ENCODE data around the gene WFDC1. TPM values are rescaled to one million over a fixed set of nuclear protein-coding genes. Genes with fewer than 3 reads are reported as not detected.

Gene WFDC1
- total and polyA plus RNA-seq, 10 of the 15 experiments (the other 5 are each of a cell fraction or from before 2014, with no cell fraction given) = not detected

DNA sequence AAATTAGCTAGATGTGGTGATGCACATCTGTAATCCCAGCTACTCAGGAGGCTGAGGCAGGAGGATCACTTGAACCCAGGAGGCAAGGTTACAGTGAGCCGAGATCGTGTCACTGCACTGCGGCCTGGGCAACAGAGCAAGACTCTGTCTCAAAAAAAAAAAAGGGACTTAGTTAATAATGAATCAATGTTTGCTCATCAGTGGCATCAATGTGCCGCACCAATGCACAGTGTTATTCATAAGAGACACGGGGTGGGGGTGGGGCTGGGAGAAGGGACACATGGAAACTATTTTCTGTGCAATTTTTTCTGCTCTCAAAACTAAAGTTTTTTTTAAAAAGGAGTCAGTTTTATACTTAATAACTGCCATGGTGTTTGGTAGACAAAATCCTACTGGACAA, 66.9 kb downstream of the WFDC1 start:
- TF ChIP-seq MTA2 (IDR thresholded peaks at IDR 0.05; ENCODE audit: low read depth) (no peak), CREM (IDR thresholded peaks at IDR 0.05; ENCODE audit: low read depth) (no peak)
- CTCF ChIA-PET = no interaction called here
- POLR2A ChIA-PET = no interaction called here
- DNase-seq (ENCODE audit: low read depth, low spot score) = no peak
- Histone ChIP-seq H3K27ac (ENCODE audit: control insufficient read depth, insufficient read depth) (no peak overlapping the region), H3K4me3 (no peak overlapping the region), H3K9me3 (replicated peaks; ENCODE audit: control insufficient read depth, insufficient read depth, low read length) (no peaks in the 10 kb centered on the region; the same call in 2 of the 3 replicates), H3K36me3 (ENCODE audit: control insufficient read depth in 2 of 2, insufficient read depth in 2 of 2, low read length in 1 of 2) (no peaks in the 10 kb centered on the region), H3K9ac (ENCODE audit: control insufficient read depth, insufficient read depth, low read length) (no peak overlapping the region), H3K4me2 (ENCODE audit: control insufficient read depth, insufficient read depth) (no peak overlapping the region), H3K4me1 (ENCODE audit: control insufficient read depth, insufficient read depth, low read length) (no peaks in the 10 kb centered on the region), H2AFZ (ENCODE audit: control insufficient read depth, low read depth, low read length) (no peak overlapping the region), H3K79me2 (ENCODE audit: control insufficient read depth, insufficient read depth, low read length) (no peaks in the 10 kb centered on the region), H3K27me3 (replicated peaks in 1 of 2; ENCODE audit: control insufficient read depth in 2 of 2, insufficient read depth in 2 of 2, low read length in 1 of 2) (no peaks in the 10 kb centered on the region; a peak in 1 of 4 replicates), H4K20me1 (ENCODE audit: control insufficient read depth, insufficient read depth) (no peaks in the 10 kb centered on the region)
- RAD21 ChIA-PET (ENCODE audit: unreplicated experiment) = no interaction called here
- in situ Hi-C loops (cut with MboI) (no loop called here), intact Hi-C loops (cut with micrococcal nuclease; ENCODE audit: unreplicated experiment) (no loop called here)
- SMC1A ChIA-PET (ENCODE audit: uncharacterized antibody, unreplicated experiment) = no interaction called here
- no peak for FAIRE-seq
- 35% methylated on average over 5 of the region's 5 CpGs for WGBS (ENCODE audit: insufficient coverage, insufficient replicate concordance, low lambda C conversion rate, missing lambda C conversion rate)
- no peak for ATAC-seq
- no TSS peak for BruUV-seq (replicated peaks)

DNA sequence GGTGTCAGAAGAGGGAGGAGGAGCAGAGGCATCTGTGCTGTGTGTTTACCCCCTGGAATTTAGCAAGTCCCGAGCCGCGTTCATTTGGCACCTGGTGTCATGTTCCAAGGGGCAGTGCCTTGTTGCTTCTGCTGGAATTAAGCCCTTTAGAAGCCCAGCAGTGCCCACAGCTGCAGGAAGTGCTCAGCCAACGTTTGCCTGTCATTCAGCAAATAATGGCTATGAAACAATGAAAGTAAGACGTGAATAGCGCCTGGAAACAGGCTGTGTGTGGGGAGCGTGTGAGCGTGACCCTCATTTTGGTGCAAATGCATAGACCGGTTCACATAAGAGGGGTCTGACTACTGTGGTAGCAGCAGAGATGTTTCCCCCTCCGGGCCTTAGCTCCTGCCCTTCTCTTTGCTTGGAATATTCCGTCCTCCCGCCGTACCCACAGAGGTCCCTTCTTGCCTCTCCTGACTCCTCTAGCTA, 67.8 kb downstream of the WFDC1 start:
- DNase-seq (ENCODE audit: low read depth, low spot score) (no peak), ATAC-seq (no peak), FAIRE-seq (no peak)
- H3K4me3 ChIP-seq = no peak overlapping the region
- H3K4me1 ChIP-seq (ENCODE audit: control insufficient read depth, insufficient read depth, low read length) = no peaks in the 10 kb centered on the region
- WGBS (ENCODE audit: insufficient coverage, insufficient replicate concordance, low lambda C conversion rate, missing lambda C conversion rate) = 43% methylated on average over 13 of the region's 13 CpGs
- CTCF ChIA-PET = no interaction called here
- in situ Hi-C loops (cut with MboI) = no loop called here
- POLR2A ChIA-PET = interaction anchor here (0.5 kb wide), 1 partner anchor 395 kb away, joined by 3 read pairs; no protein-coding TSS in a partner anchor
- H3K4me2 ChIP-seq (ENCODE audit: control insufficient read depth, insufficient read depth) = no peak overlapping the region
- H3K9ac ChIP-seq (ENCODE audit: control insufficient read depth, insufficient read depth, low read length) = no peak overlapping the region
- SMC1A ChIA-PET (ENCODE audit: uncharacterized antibody, unreplicated experiment) = no interaction called here
- no peaks in the 10 kb centered on the region for H4K20me1 ChIP-seq (ENCODE audit: control insufficient read depth, insufficient read depth)
- intact Hi-C loops (cut with micrococcal nuclease; ENCODE audit: unreplicated experiment) = no loop called here
- H3K36me3 ChIP-seq (ENCODE audit: control insufficient read depth in 2 of 2, insufficient read depth in 2 of 2, low read length in 1 of 2) = no peaks in the 10 kb centered on the region
- no peaks in the 10 kb centered on the region for H3K79me2 ChIP-seq (ENCODE audit: control insufficient read depth, insufficient read depth, low read length)
- no peaks in the 10 kb centered on the region; the same call in 2 of the 3 replicates for H3K9me3 ChIP-seq (replicated peaks; ENCODE audit: control insufficient read depth, insufficient read depth, low read length)
- RAD21 ChIA-PET (ENCODE audit: unreplicated experiment) = no interaction called here
- BruUV-seq (replicated peaks) = no TSS peak
- H3K27ac ChIP-seq (ENCODE audit: control insufficient read depth, insufficient read depth) = no peak overlapping the region
- H2AFZ ChIP-seq (ENCODE audit: control insufficient read depth, low read depth, low read length) = no peak overlapping the region
- H3K27me3 ChIP-seq (replicated peaks in 1 of 2; ENCODE audit: control insufficient read depth in 2 of 2, insufficient read depth in 2 of 2, low read length in 1 of 2) = peaks cover 0 to 4% of the 10 kb centered on the region in 2 experiments; a peak in 1 of 4 replicates
- TF ChIP-seq, protein P1, sequence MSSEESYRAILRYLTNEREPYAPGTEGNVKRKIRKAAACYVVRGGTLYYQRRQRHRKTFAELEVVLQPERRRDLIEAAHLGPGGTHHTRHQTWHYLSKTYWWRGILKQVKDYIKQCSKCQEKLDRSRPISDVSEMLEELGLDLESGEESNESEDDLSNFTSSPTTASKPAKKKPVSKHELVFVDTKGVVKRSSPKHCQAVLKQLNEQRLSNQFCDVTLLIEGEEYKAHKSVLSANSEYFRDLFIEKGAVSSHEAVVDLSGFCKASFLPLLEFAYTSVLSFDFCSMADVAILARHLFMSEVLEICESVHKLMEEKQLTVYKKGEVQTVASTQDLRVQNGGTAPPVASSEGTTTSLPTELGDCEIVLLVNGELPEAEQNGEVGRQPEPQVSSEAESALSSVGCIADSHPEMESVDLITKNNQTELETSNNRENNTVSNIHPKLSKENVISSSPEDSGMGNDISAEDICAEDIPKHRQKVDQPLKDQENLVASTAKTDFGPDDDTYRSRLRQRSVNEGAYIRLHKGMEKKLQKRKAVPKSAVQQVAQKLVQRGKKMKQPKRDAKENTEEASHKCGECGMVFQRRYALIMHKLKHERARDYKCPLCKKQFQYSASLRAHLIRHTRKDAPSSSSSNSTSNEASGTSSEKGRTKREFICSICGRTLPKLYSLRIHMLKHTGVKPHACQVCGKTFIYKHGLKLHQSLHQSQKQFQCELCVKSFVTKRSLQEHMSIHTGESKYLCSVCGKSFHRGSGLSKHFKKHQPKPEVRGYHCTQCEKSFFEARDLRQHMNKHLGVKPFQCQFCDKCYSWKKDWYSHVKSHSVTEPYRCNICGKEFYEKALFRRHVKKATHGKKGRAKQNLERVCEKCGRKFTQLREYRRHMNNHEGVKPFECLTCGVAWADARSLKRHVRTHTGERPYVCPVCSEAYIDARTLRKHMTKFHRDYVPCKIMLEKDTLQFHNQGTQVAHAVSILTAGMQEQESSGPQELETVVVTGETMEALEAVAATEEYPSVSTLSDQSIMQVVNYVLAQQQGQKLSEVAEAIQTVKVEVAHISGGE (CRISPR knock-in tag; IDR thresholded peaks at IDR 0.05) = no peak
- TF ChIP-seq NR2C2 (IDR thresholded peaks at IDR 0.05; ENCODE audit: borderline replicate concordance, control insufficient read depth, insufficient read length, low read depth) (no peak), SREBF1 (IDR thresholded peaks at IDR 0.05; ENCODE audit: low read length) (no peak), POLR2A (IDR thresholded peaks at IDR 0.05; ENCODE audit: low read depth, low read length) (no peak), FOXM1 (IDR thresholded peaks at IDR 0.05; ENCODE audit: low read depth, low read length) (no peak), ZNF274 (IDR thresholded peaks at IDR 0.05; ENCODE audit: insufficient read depth, insufficient read length) (no peak), JUND (IDR thresholded peaks at IDR 0.05; ENCODE audit: low read depth, low read length) (no peak), CBX3 (IDR thresholded peaks at IDR 0.05; ENCODE audit: borderline replicate concordance, low read depth) (no peak)
- TF ChIP-seq, protein P2, sequence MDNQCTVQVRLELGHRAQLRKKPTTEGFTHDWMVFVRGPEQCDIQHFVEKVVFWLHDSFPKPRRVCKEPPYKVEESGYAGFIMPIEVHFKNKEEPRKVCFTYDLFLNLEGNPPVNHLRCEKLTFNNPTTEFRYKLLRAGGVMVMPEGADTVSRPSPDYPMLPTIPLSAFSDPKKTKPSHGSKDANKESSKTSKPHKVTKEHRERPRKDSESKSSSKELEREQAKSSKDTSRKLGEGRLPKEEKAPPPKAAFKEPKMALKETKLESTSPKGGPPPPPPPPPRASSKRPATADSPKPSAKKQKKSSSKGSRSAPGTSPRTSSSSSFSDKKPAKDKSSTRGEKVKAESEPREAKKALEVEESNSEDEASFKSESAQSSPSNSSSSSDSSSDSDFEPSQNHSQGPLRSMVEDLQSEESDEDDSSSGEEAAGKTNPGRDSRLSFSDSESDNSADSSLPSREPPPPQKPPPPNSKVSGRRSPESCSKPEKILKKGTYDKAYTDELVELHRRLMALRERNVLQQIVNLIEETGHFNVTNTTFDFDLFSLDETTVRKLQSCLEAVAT (IDR thresholded peaks at IDR 0.05) = no peak
